Spleen (tissue), 11 donors: ENCODE results near the gene GPR27. TPM values are rescaled to one million over a fixed set of nuclear protein-coding genes. Genes with fewer than 3 reads are reported as not detected.

Experiments
- DNase-seq: peaks from one replicate; pipeline ENCODE4 v3.0.0-alpha.2; 2020
- H3K27ac ChIP-seq, 8 donors: fragments of 200-600 bp; sonication (generic) in 7 of 8; 1 replicate in 4 of 8; 2 replicates in 4 of 8; pipeline versions ENCODE4 v1.5.0 to v1.8.0; 2016 to 2021; ENCODE audit warnings: inconsistent platforms in 4 of 8, mild to moderate bottlenecking in 4 of 8, moderate library complexity in 1 of 8
- H3K27me3 ChIP-seq, 7 donors: fragments of 200-600 bp; sonication (generic) in 6 of 7; replicated peaks in 1 of 7; 1 replicate in 4 of 7; 2 replicates in 3 of 7; pipeline versions ENCODE4 v1.5.0 to v1.8.0; 2016 to 2021; ENCODE audit warnings: inconsistent platforms in 3 of 7, mild to moderate bottlenecking in 1 of 7
- H3K36me3 ChIP-seq, 6 donors: fragments of 200-600 bp; sonication (generic) in 5 of 6; 1 replicate in 4 of 6; 2 replicates in 2 of 6; pipeline versions ENCODE4 v1.5.0 to v1.8.0; 2016 to 2021; ENCODE audit warnings: inconsistent platforms in 2 of 6
- H3K4me1 ChIP-seq, 6 donors: fragments of 200-600 bp; sonication (generic) in 5 of 6; 1 replicate in 3 of 6; 2 replicates in 3 of 6; pipeline versions ENCODE4 v1.5.0 to v1.8.0; 2016 to 2021; ENCODE audit warnings: inconsistent platforms in 3 of 6
- H3K4me3 ChIP-seq, 8 donors: fragments of 200-600 bp; sonication (generic) in 7 of 8; 1 replicate in 4 of 8; 2 replicates in 4 of 8; pipeline versions ENCODE4 v1.5.0 to v1.8.0; 2016 to 2021; ENCODE audit warnings: inconsistent platforms in 4 of 8, mild to moderate bottlenecking in 4 of 8, moderate library complexity in 2 of 8
- H3K9me3 ChIP-seq, 8 donors: fragments of 200-600 bp; sonication (generic) in 7 of 8; 1 replicate in 4 of 8; 2 replicates in 4 of 8; pipeline versions ENCODE4 v1.5.0 to v1.8.0; 2016 to 2021; ENCODE audit warnings: inconsistent platforms in 4 of 8
- POLR2A ChIP-seq, 3 donors: fragments of 450-650 bp; IDR thresholded peaks; one replicate each; pipeline ENCODE4 v1.5.1; 2017; ENCODE audit warnings: antibody characterized with exemption in 3 of 3, mild to moderate bottlenecking in 1 of 3
- POLR2AphosphoS5 ChIP-seq, 3 donors: sonication (generic); formaldehyde crosslinking; IDR thresholded peaks; one replicate each; pipeline ENCODE4 v1.5.1; 2017; ENCODE audit warnings: antibody characterized with exemption in 3 of 3
- WGBS, 5 donors: extraction: QIAGEN DNeasy Blood & Tissue Kit in 3 of 5; methylation state at CpG; one replicate each; pipeline versions ENCODE4 v1.1.5 to v1.1.7; 2013 to 2018; 5-methylcytosine and 5-hydroxymethylcytosine counted together
- intact Hi-C: fragments of 100-400 bp; cut with DNase I; formaldehyde crosslinking; loops from one replicate; pipeline ENCODE4 v1.15.0; 2023; ENCODE audit warnings: low total_unique reads
- polyA plus RNA-seq, 3 donors: library from polyadenylated mRNA; stranded (reverse); fragments of 200-250 nt; gene quantifications; one replicate each; pipeline ENCODE4 v1.2.1, GENCODE V29; 2013
- total RNA-seq, 7 donors: library from RNA; depleted of rRNA in 3 of 7; stranded (reverse); fragments of >200 nt in 3 of 7; fragmentation: NEBNext Ultra II Directional in 4 of 7; extraction: Animal tissue kit (Norgen Biotek cat#: 25700) in 4 of 7; gene quantifications; one replicate each; pipeline versions ENCODE4 v1.1.0 to v1.2.1, GENCODE V29; 2016 to 2021
- TF ChIP-seq, protein P1 (sequence below), 11 experiments: fragments of 200-600 bp in 7 of 11; fragments of 450-650 bp in 4 of 11; sonication (generic) in 4 of 11; IDR thresholded peaks in 8 of 11; conservative IDR thresholded peaks in 3 of 11; 1 replicate in 7 of 11; 2 replicates in 4 of 11; pipeline versions ENCODE4 v1.4.0 to v1.8.0; 2016 to 2021; ENCODE audit warnings: antibody characterized with exemption in 11 of 11, inconsistent platforms in 4 of 11, mild to moderate bottlenecking in 1 of 11
- donor health status: healthy with polysubstance abuse.
- donor health status: DM: no; HTN: no; CAD: no; lungs with moderate emphysema.
- donor health status: DM: no; HTN: no; CAD: no.
- donor health status: Bipolar disorder and iron deficiency.
- donor health status: healthy.
- donor health status: DM: no; HTN: no; CAD: no.
- donor health status: DM: yes; HTN: yes; CAD: no.

Gene GPR27
- total and polyA plus RNA-seq, 10 donors = 0.37 to 15.3 (median 6.6) TPM

DNA sequence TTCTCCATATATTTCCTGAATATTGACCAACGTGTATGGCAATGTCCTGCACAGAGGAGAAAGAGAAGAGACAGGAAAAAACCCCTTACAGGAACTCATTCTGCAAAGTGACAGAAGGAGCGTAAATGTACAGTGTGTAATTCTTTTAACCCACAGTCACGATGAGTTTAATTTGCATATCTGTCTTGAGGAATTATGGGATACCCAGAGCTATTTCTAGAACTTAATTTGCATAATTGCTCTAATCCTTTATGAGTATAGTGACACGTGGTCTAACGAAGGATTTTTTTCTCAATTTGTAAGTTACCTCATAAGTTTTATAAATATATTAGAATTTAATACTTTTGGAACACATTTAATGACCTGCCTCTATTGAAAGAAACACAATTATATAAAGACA is 9.8 kb downstream of the GPR27 start:
- H3K4me1 ChIP-seq = no peaks in the 10 kb centered on the region
- no peak overlapping the region for H3K4me3 ChIP-seq
- H3K27me3 ChIP-seq = peaks cover 0 to 32% (median 3%) of the 10 kb centered on the region in 7 donors
- H3K9me3 ChIP-seq = no peaks in the 10 kb centered on the region
- no peak for DNase-seq
- intact Hi-C loops = no loop called here
- no peak overlapping the region for H3K27ac ChIP-seq
- no peaks in the 10 kb centered on the region for H3K36me3 ChIP-seq
- TF ChIP-seq POLR2AphosphoS5 (IDR thresholded peaks at IDR 0.05) = no peak
- TF ChIP-seq POLR2A (IDR thresholded peaks at IDR 0.05) = no peak
- 51 to 65% (median 55%) methylated on average over 5 of the region's 5 CpGs for WGBS, 5 donors

DNA sequence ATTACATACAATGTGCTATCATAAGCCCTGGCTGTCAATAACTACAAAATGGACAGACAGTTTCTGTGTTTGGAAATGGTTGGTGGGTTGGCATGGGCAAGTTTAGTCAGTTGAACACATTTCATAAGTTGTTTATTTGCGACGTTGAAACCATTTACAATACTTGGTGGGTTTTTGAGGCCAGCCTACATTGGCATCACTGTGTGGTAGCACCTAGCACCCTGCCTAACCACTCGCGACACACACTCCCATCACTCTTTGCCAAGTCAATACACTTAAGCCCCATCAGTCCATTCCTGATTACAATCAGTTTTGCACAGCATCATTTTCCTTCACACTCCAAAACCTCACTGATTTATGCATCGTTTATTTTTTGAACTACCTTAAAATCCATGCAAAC is 17.5 kb downstream of the GPR27 start:
- DNase-seq = no peak
- intact Hi-C loops = no loop called here
- peaks cover 0 to 8% (median 0%) of the 10 kb centered on the region in 6 donors for H3K36me3 ChIP-seq
- 72 to 84% (median 78%) methylated on average over 5 of the region's 5 CpGs for WGBS, 5 donors
- H3K27ac ChIP-seq = no peak overlapping the region
- TF ChIP-seq POLR2AphosphoS5 (IDR thresholded peaks at IDR 0.05) (no peak), POLR2A (IDR thresholded peaks at IDR 0.05) (no peak)
- TF ChIP-seq, protein P1, sequence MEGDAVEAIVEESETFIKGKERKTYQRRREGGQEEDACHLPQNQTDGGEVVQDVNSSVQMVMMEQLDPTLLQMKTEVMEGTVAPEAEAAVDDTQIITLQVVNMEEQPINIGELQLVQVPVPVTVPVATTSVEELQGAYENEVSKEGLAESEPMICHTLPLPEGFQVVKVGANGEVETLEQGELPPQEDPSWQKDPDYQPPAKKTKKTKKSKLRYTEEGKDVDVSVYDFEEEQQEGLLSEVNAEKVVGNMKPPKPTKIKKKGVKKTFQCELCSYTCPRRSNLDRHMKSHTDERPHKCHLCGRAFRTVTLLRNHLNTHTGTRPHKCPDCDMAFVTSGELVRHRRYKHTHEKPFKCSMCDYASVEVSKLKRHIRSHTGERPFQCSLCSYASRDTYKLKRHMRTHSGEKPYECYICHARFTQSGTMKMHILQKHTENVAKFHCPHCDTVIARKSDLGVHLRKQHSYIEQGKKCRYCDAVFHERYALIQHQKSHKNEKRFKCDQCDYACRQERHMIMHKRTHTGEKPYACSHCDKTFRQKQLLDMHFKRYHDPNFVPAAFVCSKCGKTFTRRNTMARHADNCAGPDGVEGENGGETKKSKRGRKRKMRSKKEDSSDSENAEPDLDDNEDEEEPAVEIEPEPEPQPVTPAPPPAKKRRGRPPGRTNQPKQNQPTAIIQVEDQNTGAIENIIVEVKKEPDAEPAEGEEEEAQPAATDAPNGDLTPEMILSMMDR (IDR thresholded peaks at IDR 0.05 in 8 of 11, conservative IDR thresholded peaks at IDR 0.05 in 3 of 11) = no peak
- H3K27me3 ChIP-seq = peaks cover 0 to 12% (median 0%) of the 10 kb centered on the region in 7 donors
- no peaks in the 10 kb centered on the region for H3K4me1 ChIP-seq
- H3K4me3 ChIP-seq = no peak overlapping the region
- no peaks in the 10 kb centered on the region for H3K9me3 ChIP-seq

DNA sequence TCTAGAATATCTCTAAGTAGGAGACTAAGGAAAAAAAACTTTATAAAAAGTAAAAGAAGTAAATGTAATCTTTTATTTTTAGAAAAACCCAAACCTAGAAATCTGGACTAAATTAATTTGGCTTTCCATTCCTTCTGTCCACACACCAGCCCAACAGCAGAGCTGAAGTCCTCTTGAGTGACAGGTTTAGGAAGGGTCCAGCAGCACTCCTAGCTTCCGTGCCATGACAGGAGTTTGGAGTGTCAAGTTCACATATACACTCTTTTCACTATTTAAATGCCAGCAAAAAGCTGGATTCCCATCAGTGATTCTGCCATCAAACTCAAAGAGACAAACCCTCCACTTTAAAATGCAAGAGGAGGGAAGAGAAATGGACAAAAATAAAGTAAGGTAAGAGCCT is 18.2 kb downstream of the GPR27 start:
- intact Hi-C loops = no loop called here
- Histone ChIP-seq H3K27me3 (peaks cover 0 to 19% (median 0%) of the 10 kb centered on the region in 7 donors), H3K36me3 (peaks cover 0 to 8% (median 0%) of the 10 kb centered on the region in 6 donors), H3K27ac (no peak overlapping the region), H3K4me3 (no peak overlapping the region), H3K4me1 (no peaks in the 10 kb centered on the region), H3K9me3 (no peaks in the 10 kb centered on the region)
- TF ChIP-seq, protein P1 (IDR thresholded peaks at IDR 0.05 in 8 of 11, conservative IDR thresholded peaks at IDR 0.05 in 3 of 11) = no peak
- no peak for TF ChIP-seq POLR2A (IDR thresholded peaks at IDR 0.05)
- no peak for TF ChIP-seq POLR2AphosphoS5 (IDR thresholded peaks at IDR 0.05)
- 66 to 85% (median 76%) methylated on average over 1 of the region's 1 CpG for WGBS, 5 donors
- DNase-seq = no peak

DNA sequence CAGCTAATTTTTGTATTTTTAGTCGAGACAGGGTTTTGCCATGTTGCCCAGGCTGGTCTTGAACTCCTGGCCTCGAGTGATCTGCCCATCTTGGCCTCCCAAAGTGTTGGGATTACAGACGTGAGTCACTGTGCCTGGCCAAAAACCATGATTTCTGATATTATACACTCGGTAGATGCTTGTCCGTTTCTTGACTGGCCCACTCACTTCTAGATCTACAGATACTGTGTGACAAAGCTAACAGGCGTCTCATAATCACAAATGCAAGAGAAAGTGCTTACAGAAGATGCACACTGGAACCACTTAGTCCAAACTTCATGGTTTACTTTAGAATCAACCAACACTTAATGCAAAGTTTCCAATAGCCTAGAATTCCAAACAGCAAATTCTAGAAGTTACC is 22.9 kb downstream of the GPR27 start:
- Histone ChIP-seq H3K36me3 (peaks cover 0 to 8% (median 0%) of the 10 kb centered on the region in 6 donors), H3K4me3 (no peak overlapping the region), H3K9me3 (no peaks in the 10 kb centered on the region), H3K27me3 (peaks cover 0 to 51% (median 27%) of the 10 kb centered on the region in 7 donors), H3K4me1 (peaks cover 0 to 36% (median 0%) of the 10 kb centered on the region in 6 donors), H3K27ac (no peak overlapping the region)
- WGBS, 5 donors = 57 to 87% (median 66%) methylated on average over 6 of the region's 6 CpGs
- DNase-seq = no peak
- intact Hi-C loops = no loop called here
- TF ChIP-seq, protein P1 (IDR thresholded peaks at IDR 0.05 in 8 of 11, conservative IDR thresholded peaks at IDR 0.05 in 3 of 11) = no peak
- no peak for TF ChIP-seq POLR2A (IDR thresholded peaks at IDR 0.05)
- TF ChIP-seq POLR2AphosphoS5 (IDR thresholded peaks at IDR 0.05) = no peak
